Measurements from ENCODE around the gene SLC6A3. TPM values are rescaled to one million over a fixed set of nuclear protein-coding genes. Genes with fewer than 3 reads are reported as not detected.
A peak's percentile ranks its signal among the peaks of the same experiment; 100 is the strongest.

The SLC6A3 gene
- total RNA-seq, 4 donors from 2014 or later: 0.07 to 0.15 TPM; not detected in 2

DNA sequence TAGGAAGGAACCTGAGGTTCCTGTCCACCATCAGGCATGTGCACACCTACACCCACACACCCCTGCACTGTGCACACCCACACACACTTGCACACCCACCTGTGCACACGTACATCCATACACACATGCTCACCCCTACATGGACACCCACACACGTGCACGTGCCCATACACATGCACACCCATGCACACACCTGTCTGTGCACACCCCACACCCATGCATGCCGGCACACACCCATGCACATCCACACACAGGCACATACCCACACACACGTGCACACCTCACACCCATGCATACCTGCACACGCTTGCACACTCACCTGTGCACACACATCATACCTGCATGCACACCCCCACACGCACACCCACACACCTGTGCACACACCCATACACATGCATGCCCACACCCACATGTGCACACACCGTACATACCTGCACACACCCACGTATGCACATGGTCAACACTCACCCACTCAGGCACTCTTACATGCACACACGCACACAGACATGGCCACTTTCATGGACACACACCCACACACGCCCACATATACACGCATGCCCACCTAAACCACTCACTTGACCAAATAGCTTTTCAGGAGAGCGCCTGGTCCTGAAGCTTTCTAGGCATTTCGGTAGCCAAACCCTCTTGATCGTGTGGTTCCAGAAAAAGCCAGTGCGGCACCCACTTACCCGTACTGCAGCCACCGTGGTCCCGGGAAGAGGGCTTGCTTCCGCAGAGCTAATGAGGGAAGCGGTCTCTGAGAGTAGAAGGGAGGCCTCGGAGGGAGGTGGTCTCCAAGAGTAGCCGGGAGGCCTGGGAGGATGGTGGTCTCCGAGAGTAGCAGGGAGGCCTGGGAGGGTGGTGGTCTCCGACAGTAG lies 63.6 kb downstream of the SLC6A3 start:
- no peak for DNase-seq
- H3K36me3 ChIP-seq: no peaks in the 10 kb centered on the region
- no peaks in the 10 kb centered on the region for H3K27me3 ChIP-seq
- intact Hi-C loops (cut with DNase I; ENCODE audit: low total_unique reads): no loop called here
- no peak overlapping the region for H3K4me3 ChIP-seq
- no peaks in the 10 kb centered on the region for H3K9me3 ChIP-seq
- no peak for TF ChIP-seq POLR2A (IDR thresholded peaks at IDR 0.05)
- TF ChIP-seq, protein P1, sequence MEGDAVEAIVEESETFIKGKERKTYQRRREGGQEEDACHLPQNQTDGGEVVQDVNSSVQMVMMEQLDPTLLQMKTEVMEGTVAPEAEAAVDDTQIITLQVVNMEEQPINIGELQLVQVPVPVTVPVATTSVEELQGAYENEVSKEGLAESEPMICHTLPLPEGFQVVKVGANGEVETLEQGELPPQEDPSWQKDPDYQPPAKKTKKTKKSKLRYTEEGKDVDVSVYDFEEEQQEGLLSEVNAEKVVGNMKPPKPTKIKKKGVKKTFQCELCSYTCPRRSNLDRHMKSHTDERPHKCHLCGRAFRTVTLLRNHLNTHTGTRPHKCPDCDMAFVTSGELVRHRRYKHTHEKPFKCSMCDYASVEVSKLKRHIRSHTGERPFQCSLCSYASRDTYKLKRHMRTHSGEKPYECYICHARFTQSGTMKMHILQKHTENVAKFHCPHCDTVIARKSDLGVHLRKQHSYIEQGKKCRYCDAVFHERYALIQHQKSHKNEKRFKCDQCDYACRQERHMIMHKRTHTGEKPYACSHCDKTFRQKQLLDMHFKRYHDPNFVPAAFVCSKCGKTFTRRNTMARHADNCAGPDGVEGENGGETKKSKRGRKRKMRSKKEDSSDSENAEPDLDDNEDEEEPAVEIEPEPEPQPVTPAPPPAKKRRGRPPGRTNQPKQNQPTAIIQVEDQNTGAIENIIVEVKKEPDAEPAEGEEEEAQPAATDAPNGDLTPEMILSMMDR (IDR thresholded peaks at IDR 0.05): no peak
- no peak overlapping the region for H3K27ac ChIP-seq
- no peaks in the 10 kb centered on the region for H3K4me1 ChIP-seq

GRCh38 chr5:1380910-1381309 lies 64.3 kb downstream of the SLC6A3 start:
- H3K9me3 ChIP-seq: no peaks in the 10 kb centered on the region
- no peaks in the 10 kb centered on the region for H3K27me3 ChIP-seq
- no peaks in the 10 kb centered on the region for H3K4me1 ChIP-seq
- H3K36me3 ChIP-seq: no peaks in the 10 kb centered on the region
- no peak overlapping the region for H3K27ac ChIP-seq
- no peak for DNase-seq
- TF ChIP-seq, protein P1 (IDR thresholded peaks at IDR 0.05): no peak
- no peak for TF ChIP-seq POLR2A (IDR thresholded peaks at IDR 0.05)
- no peak overlapping the region for H3K4me3 ChIP-seq
- intact Hi-C loops (cut with DNase I; ENCODE audit: low total_unique reads): no loop called here

- TF ChIP-seq, protein P1 (IDR thresholded peaks at IDR 0.05): peak in 2 of 4 experiments; percentile 32 to 34
- no peak for TF ChIP-seq POLR2A (IDR thresholded peaks at IDR 0.05)
- H3K36me3 ChIP-seq: no peaks in the 10 kb centered on the region
- H3K4me3 ChIP-seq: no peak overlapping the region
- no peaks in the 10 kb centered on the region for H3K9me3 ChIP-seq
- H3K4me1 ChIP-seq: no peaks in the 10 kb centered on the region
- no peak for DNase-seq
- intact Hi-C loops (cut with DNase I; ENCODE audit: low total_unique reads): no loop called here
- no peaks in the 10 kb centered on the region for H3K27me3 ChIP-seq
- H3K27ac ChIP-seq: no peak overlapping the region
Observed at GRCh38 chr5:1380011-1380817, 65.0 kb downstream of the SLC6A3 start.

DNA sequence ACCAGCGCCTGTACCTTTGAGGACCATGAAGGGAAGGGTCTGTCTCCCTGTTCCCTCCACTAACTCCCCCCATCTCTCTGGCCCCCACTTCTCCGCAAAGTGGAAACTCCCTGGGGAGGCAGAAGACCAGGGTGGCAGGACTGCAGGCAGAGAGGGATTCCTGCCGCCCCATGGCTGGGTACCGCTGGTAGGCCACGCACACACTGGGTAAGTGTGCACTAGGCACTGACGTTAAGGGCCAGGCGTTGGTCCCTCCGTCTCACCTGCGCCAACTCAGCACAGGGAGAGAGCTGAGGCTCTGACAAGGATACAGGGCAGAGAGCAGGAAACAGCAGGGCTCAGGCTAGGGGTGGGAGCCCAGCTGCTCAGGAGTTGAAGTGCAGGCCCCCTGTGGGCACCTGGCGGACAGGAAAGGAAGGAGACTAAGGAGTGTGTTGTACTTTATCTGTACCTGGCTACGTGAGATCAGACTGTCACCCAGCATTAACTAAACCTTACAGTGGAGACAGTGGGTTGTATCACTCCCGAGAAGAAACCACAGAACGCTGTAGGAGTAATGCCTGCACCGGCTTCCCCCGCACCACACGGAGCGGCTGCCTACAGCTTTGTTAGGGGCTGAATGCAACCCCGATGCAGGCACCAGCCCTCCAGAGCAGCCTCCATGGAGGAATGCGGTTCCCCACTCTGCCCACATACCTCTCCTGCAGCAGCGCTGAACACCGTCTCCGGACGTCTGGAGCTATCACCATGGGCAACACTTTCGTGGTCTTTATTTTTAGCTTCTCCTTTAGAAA lies 66.2 kb downstream of the SLC6A3 start:
- H3K4me3 ChIP-seq: no peak overlapping the region
- no peaks in the 10 kb centered on the region for H3K36me3 ChIP-seq
- H3K9me3 ChIP-seq: no peaks in the 10 kb centered on the region
- H3K4me1 ChIP-seq: no peaks in the 10 kb centered on the region
- H3K27me3 ChIP-seq: no peaks in the 10 kb centered on the region
- DNase-seq: no peak
- H3K27ac ChIP-seq: no peak overlapping the region
- TF ChIP-seq, protein P1 (IDR thresholded peaks at IDR 0.05): no peak
- TF ChIP-seq POLR2A (IDR thresholded peaks at IDR 0.05): no peak
- intact Hi-C loops (cut with DNase I; ENCODE audit: low total_unique reads): no loop called here

Data from uterus (tissue), 4 donors.